HG02588 (cell line): ENCODE results near the gene KLHL13.
"Not testable (repeated sequence)": the region's sequence is repeated elsewhere in the genome, so short reads cannot be mapped to it uniquely, and the experiment has no call there.

Experiments
- ATAC-seq: cut with Tn5 transposase; IDR thresholded peaks from one replicate; pipeline ENCODE4 v1.9.1; 2021; ENCODE audit warnings: mild to moderate bottlenecking, moderate library complexity; ENCODE audit not compliant: unreplicated experiment

The KLHL13 gene

DNA sequence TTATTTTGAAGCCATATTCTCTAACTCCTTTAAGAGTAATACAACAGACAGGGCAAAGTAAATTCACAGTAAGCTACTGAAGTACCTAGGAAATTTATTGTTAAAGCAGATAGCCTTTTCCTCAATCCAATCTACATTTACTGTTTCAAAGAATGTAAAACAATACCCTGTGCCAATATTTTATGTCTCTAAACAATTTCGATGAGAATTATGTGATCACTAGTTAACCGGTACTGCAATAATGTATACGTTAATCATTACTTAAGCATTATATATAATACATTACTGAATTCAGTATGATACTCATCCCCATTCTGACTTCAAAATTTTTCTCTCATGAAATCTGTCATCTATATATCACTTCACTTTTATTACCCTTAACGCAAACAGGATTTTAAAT, 28.5 kb downstream of the KLHL13 start:
- no peak for ATAC-seq

DNA sequence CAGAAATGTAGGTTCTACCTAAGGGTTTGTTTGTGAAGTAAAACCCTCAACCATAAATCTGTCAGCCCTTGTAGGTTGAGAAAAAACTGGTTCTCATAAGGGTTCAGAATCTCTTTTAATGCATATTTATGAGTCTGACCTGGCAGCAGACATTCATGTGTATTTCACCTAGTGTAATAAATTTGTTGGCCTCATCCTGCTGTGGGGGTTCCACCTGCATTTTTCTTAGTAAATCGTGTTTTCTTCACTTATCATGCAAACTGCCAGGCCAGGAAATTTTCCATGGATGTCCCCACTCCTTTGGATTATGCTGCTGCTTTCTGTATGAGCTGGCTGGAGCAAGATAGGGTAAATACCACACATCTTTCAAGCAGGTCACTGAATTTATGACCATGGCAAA, 42.4 kb downstream of the KLHL13 start:
- no peak for ATAC-seq

DNA sequence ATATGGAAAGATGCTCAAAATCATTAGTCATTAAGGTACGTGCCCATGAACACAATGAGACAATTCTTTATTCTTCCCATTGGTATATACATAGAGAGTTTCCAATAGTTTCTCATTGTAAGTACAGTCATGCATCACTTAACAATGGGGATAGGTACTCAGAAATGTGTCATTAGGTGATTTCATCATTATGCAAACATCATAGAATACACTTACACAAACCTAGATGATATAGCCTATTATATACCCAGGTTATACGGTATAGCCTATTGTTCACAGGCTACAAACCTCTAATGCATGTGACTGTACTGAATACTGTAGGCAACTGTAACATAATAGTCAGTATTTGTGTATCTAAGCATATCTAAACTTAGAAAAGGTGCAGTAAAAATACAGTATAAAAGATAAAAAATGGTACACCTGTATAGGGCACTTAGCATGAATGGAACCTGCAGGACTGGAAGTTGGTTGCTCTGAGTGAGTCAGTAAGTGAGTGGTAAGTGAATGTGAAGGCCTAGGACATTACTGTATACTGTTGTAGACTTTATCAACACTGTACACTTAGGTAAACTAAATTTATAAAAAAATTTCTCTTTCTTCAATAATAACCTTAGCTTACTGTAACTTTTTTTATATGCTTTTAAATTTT, 49.6 kb downstream of the KLHL13 start:
- ATAC-seq: no peak

DNA sequence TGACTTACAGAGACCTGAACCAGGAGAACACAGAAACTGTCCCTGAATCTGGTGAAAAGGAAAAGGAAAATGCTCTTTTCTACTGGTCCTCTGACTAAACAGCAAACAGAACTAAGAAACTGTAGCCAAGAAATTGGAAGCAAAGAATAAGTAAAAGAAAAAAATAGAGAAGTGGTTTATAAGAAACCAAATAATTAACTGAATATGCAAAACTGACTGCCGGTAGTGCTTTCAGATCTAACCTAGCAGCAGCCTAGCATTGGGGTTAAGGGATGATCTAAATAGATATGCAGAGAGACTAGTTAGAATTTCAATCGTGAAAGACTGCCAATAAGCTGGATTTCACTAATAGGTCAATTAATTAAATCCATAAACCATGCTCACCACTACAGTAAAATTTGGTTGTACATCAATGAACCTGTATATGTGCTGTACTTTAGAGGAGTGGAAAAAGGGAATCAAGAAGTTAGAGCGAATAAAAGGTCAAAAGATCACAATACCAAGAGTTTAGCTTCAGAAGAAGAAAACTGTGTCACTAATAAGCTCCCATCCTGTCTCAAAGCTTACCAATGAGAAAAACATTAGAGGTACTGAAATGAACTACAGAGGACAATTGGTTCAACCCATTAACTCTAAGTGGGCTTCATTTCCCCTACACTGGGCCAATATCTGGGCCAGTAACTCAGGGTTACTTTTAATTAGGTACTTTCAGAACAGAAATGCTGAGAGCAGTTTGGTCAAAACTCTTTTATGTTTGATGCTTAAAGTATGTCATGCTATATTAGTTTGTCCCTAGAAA, 53.6 kb downstream of the KLHL13 start:
- peak; percentile 63 for ATAC-seq

DNA sequence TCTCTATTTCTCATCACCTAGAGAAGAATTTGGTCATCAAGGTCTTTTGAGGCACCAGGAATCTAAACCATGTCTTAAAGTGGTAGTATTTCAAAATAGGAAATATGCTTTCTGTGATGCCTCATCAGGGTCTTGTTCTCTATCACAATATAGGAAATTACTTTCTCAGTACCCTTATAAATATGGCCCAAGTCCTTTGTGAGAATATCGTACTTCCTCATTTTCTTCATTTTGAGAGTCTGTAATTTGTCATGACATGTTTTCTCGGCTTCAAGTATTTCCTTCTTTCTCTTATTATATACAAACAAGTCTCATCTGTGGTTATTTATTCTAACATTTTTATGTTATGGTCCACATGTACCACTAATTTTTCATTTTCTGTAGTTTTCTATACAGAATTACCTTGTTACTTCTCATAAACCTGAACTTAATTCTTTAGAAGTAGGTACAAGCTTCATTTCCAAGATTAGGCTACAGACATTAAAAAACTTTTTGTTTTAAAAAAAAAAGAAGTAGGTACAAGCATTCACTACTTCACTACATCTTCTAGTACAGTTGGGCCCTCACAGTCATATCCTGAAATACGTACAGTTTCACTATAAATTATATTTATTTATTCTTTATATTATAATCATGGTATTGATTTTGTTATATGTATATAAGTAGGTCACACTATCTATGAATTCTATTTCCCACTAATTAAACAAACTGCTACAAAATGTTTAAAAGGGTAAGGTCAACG, 54.4 kb downstream of the KLHL13 start:
- ATAC-seq: no peak

DNA sequence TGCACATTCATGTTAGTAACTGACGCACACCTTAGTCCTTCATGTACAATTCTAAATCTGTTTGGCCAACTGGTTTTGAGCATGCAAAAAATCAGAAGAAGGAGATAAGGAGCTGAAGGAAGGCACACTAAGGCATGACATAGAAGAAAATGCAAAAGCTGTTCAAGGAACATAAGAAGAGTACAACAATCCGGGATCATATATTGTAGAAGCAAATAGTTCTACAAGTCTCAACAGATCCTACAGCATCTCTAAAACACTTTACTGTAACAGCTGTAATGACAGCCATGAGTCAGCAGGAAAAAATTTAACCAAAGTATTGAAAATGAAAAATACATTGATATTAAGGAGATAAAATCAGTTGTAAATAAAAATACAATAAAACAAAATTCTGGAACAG, 57.7 kb downstream of the KLHL13 start:
- ATAC-seq: no peak

DNA sequence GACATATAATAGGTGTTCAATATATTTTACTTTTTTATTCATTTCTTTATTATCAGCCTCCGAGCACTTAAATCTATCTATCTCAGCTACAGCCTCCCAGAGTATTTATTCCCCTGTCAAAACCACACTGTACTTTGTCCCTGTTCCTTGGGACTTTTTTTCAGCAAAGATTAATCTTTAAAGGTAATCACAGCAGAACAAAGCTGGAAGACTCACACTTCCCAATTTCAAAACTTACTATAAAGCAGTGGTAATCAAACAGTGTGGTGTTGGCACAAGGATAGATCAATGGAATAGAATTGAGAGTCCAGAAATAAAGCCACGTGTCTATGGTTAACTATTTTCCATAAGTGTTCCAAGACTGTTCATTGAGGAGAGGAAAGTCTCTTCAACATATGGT, 59.7 kb downstream of the KLHL13 start:
- ATAC-seq: no peak

DNA sequence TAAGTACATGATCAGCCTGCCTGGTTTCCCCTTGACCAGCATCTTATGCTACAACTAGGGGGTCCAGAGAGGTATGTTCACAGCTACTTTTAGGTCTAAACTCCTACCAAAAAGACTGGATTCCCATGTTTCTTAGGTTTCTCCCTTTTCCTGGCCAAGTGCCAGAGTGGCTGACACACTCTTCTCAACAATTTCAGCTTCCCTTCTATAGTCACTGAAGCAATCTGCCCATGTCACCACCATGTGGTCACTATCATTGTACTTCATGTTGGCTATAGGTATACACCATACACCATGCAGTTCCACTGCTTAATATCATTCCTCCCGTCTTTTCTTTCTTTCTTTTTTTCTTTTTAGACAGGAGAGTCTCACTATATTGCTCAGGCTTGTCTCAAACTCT, 66.9 kb downstream of the KLHL13 start:
- ATAC-seq: no peak

DNA sequence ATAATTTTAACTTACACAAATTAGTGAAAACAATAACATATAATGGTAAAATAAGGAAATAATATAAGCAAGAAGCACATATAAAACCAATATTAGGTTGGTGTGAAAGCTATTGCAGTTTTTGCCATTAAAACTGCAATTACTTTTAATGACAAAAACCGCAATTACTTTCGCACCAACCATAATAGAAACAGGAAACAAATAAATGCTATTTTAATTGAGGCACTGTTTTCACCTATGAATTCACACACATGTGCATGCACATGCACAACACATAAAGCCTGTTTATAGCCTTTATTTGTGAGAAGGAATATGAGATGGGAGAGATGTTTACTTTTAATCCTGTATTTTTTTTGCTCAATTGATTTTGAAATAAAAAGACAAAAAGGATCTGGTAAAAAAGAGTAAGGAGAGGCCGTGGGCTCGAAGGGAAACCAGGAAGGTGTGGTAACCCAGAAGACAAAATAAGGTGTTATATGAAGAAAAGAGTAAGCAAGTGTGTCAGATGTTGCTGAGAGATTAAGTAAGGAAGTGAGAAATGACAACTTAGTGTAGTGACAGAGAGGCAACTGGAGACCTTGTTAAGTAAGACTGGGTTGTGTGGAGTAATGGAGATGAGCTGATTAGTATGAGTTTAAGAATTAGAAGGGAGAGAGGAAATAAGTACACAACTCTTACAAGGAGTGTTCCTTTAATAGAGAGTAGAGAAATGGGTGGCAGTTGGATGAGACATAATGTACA, 69.0 kb downstream of the KLHL13 start:
- no peak for ATAC-seq

DNA sequence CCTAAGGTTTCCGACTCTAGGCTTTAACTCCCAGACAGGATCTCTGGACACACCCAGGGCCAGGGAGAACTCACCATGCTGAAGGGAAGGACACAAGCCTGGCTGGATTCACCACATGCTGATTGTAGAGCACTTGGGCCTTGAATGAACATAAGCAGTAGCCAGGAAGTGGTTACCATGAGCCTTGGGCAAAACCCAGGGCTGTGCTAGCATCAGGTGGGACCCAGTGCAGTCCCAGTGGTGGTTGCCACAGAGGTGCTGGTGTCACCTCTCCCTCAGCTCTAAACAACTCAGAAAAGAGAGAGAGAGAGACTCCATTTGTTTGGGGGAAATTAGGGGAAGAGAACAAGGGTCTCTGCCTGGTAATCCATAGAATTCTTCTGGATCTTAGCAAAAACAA, 77.0 kb downstream of the KLHL13 start:
- no peak for ATAC-seq

DNA sequence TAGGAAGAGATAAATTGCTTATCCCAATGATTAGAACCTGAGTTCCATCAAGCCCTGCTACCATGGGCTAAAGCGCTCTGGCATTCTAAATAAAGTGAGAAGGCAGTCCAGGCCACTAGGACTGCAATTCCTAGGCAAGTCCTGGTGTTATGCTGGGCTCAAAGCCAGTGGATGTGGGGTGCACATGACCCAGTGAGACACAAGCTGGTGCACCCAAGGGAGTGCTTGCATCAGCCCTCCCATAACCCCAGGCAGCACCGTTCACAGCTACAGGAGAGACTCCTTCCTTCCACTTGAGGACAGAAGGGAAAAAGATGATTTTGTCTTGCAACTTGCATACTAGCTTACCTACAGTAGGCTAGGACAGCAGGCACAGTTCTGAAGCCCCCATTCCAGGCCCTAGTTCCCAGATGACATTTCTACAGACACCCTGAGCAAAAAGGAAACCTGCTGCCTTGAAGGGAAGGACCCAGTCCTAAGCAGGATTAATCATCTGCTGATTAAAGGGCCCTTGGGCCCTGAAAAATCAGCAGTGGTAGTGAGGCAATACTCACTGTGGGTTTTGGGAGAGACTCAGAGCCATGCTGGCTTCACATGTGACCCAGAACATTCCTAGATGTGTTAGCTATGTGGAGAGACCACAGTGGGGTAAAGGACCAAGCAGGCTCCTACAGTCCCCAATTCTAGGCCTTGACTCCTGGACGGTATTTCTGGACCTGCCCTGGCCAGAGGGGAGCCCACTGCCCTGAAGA, 77.8 kb downstream of the KLHL13 start:
- no peak for ATAC-seq

DNA sequence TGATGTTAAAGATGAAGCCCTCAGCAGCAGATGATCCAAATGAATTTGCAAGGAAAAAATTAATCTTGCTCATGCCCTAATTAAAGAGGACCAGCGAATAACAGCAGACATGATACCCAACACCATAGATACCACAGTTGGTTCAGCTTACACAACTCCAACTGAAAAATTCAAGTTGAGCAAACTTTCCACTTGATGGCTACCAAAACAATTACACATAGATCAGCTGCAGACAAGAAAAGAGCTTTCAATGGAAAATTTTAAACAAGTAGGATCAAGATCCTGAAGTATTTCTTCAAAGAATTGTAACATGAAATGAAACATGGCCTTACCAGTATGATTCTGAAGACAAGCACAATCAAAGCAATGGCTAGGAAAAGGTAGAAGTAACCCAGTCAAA, 90.0 kb downstream of the KLHL13 start:
- no peak for ATAC-seq

DNA sequence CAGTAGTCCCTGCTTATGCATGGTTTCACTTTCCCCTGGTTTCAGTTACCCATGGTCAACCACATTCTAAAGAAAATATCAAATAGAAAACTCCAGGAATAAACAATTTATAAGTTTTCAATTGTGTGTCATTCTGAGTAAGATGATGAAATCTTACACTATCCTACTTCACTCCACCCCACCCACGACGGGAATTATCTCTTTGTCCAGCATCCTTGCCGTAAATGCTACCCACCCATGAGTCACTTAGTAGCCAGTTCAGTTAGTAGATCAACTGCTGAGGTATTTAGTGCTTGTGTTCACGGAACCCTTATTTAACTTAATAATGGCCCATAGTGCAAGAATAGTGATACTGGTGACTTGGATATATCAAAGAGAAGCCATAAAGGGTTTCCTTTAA, 91.4 kb downstream of the KLHL13 start:
- no peak for ATAC-seq

DNA sequence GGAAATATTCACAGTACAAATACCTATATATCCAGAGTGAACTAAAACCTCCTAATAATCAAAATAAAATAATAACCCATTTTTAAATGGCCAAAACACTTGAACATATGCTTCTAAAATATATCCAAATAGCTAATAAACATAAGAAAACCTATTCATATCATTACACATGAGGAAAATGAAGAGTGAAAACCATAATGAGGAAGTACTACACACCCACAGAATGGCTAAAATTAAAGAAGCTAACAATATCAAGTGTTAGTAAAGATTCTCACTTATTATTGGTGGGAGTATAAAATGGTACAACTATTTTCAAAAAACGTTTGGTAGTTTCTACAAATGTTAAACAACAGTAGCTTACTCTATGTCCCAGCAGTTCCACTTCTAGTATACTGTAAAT, 92.1 kb downstream of the KLHL13 start:
- ATAC-seq: no peak

DNA sequence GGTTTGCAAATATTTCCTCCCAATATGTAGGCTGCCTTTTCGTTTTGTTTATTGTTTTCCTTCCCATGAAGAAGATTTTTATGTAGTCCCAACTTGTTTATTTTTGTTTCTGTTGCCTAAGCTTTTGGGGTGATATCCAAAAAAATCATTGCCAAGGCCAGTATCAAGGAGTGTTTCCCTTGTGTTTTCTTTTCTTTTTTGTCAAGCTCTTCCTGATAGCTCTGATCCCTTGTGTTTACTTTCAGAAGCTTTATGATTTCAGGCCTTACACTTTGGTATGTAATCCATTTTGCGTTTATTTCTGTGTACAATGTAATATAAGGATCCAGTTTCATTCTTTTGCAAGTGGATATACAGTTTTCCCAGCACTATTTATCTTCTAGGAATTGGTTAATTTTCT, 93.9 kb downstream of the KLHL13 start:
- ATAC-seq: no peak

DNA sequence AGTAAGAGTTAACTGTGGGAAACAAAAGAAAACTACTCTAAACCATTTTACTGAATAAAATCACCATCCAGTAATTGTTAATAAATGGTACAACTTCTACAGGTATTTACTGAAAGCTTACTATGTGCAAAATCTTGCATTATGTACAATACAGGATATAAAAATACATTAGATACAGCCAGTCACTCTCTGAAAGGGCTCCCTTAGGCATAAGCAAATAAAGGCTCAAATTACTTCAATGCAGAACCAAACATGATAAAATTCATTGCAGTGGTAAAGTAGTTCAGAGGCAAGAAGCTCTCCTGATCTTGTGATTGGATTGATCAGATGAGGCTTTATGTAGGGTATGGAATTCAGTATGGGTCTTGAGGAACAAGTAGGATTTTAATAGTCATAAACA, 100.2 kb downstream of the KLHL13 start:
- no peak for ATAC-seq

DNA sequence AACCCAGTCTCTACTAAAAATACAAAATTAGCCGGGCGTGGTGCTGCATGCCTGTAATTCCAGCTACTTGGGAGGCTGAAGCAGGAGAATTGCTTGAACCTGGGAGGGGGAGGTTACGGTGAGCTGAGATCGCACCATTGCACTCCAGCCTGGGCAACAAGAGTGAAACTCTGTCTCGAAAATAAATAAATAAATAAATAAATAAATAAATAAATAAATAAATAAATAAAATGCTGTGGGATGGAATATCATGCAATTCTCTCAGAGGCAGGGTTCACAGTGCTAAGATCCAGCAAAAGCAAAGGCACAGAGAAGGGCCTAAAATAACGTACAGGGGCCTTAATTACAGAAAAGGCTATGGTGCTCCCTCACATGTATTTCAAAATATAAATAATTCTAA, 114.2 kb downstream of the KLHL13 start:
- not testable (repeated sequence) for ATAC-seq

DNA sequence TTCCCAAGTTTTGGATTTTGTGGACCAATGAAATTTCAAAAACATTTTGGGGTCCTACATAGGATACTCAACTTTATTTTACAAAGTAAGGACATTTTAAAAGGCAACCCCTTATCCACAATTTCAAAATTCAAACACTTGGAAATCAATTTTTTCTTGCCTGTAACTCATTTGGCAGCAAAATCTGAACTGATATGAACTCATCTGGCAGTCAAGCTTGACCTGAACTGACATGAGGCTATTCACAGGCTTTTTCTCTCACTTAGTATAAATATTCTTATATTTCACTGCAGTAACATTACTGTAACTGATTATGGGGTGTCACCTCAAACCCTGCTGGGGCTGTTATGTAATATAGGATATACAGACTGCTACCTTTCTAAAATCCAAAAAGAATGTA, 116.1 kb downstream of the KLHL13 start:
- no peak for ATAC-seq

DNA sequence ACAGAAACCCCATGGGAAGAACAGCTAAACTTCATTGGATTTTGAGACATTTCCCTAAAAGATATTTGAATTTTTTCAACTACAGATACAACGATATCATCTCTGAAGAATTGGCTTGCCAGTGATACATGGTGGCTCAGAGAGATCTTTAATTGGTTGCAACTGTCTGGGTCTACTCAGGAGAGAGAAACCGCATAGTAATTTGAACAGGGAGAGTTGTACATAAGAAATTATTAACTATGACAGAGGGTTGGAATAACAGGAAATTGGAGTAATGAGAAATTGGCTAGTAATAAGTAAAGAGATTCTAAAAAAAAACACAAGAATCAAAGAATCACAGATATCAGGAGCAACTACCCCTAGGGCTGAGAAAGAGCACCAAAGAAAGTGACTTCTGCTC, 118.4 kb downstream of the KLHL13 start:
- no peak for ATAC-seq

DNA sequence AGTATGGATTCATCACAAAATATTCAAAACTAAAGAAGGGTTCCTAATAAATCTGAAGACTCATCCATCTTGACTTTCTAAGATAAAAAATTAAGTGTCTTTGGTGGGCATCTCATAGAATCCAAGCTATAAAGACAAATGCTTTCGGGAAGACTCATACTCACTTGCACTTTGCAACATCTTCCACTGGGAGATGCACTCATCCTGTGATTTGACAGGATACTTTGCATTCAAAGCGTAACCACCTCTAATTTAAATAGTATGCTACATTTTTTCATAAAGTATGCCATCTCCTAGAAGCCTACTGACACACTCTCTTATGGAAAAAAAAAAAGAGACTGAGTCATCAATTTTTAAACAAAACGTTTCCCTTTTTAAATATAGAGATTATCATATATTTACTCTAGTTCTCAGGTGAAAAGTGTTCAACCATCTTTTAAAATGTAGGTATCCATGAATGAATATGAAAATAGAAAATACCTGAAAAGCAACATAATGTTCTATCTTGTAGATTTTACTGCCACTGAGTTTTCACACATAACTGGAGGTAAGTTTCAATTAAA, 119.6 kb downstream of the KLHL13 start:
- ATAC-seq: no peak
